Neural cell (in vitro differentiated cells): ENCODE results near the gene ARL6IP4. TPM values are rescaled to one million over a fixed set of nuclear protein-coding genes. Genes with fewer than 3 reads are reported as not detected.

Experiments
- H2AFZ ChIP-seq: fragments of 200-600, 300-800 bp; sonication (generic), shearing (Covaris generic); 2 replicates; pipeline ENCODE4 v1.6.0; 2014; ENCODE audit warnings: low read depth, mild to moderate bottlenecking, antibody characterized with exemption, low read length, moderate library complexity
- H3F3A ChIP-seq: fragments of 200-600 bp; shearing (Covaris generic); 2 replicates; pipeline ENCODE4 v1.6.1; 2016; ENCODE audit warnings: mild to moderate bottlenecking, moderate library complexity, mixed read lengths, antibody characterized with exemption, low read length; ENCODE audit not compliant: insufficient read depth, poor library complexity, severe bottlenecking
- H3K27ac ChIP-seq: fragments of 200-600, 300-800 bp; sonication (generic), shearing (Covaris generic); 2 replicates; pipeline ENCODE4 v1.5.1; 2014; ENCODE audit warnings: mild to moderate bottlenecking, low read length, moderate library complexity
- H3K27me3 ChIP-seq: fragments of 300-800, 200-600 bp; sonication (generic), shearing (Covaris generic); 2 replicates; pipeline ENCODE4 v1.6.0; 2014; ENCODE audit warnings: mild to moderate bottlenecking, low read depth, low read length, moderate library complexity; ENCODE audit not compliant: insufficient read depth
- H3K36me3 ChIP-seq: fragments of 300-800, 200-600 bp; sonication (generic), shearing (Covaris generic); 2 replicates; pipeline ENCODE4 v1.5.1; 2014; ENCODE audit warnings: mild to moderate bottlenecking, antibody characterized with exemption, low read length, moderate library complexity; ENCODE audit not compliant: insufficient read depth
- H3K4me2 ChIP-seq: fragments of 300-800, 200-600 bp; sonication (generic), shearing (Covaris generic); 2 replicates; pipeline ENCODE4 v1.6.0; 2014; ENCODE audit warnings: mild to moderate bottlenecking, low read length
- H3K4me3 ChIP-seq: fragments of 300-800, 200-600 bp; sonication (generic), shearing (Covaris generic); 2 replicates; pipeline ENCODE4 v1.5.1; 2014; ENCODE audit warnings: mild to moderate bottlenecking, low read length, moderate library complexity
- H3K79me2 ChIP-seq: fragments of 200-600 bp; shearing (Covaris generic); replicated peaks from 2 replicates; pipeline ENCODE4 v1.6.0; 2014; ENCODE audit warnings: mild to moderate bottlenecking, low read length, moderate library complexity; ENCODE audit not compliant: insufficient read depth
- H3K9ac ChIP-seq: fragments of 300-800, 200-600 bp; sonication (generic), shearing (Covaris generic); 2 replicates; pipeline ENCODE4 v1.6.1; 2016; ENCODE audit warnings: mild to moderate bottlenecking, low read length, mixed read lengths
- H3K9me2 ChIP-seq: fragments of 200-600 bp; shearing (Covaris generic); 2 replicates; pipeline ENCODE4 v1.6.1; 2016; ENCODE audit warnings: mild to moderate bottlenecking, low read length, mixed read lengths; ENCODE audit not compliant: insufficient read depth
- H3K9me3 ChIP-seq: fragments of 200-600, 300-800 bp; sonication (generic), shearing (Covaris generic); 2 replicates; pipeline ENCODE4 v1.6.1; 2016; ENCODE audit warnings: mild to moderate bottlenecking, mixed run types, low read length, moderate library complexity, mixed read lengths
- H4K20me1 ChIP-seq: fragments of 200-600 bp; shearing (Covaris generic); 2 replicates; pipeline ENCODE4 v1.6.1; 2016; ENCODE audit warnings: mild to moderate bottlenecking, mixed run types; ENCODE audit not compliant: insufficient read depth
- CTCF ChIP-seq: fragments of 450-650 bp; IDR thresholded peaks from 2 replicates; pipeline ENCODE4 v1.5.1; 2014; ENCODE audit warnings: antibody characterized with exemption, mild to moderate bottlenecking, moderate library complexity; ENCODE audit not compliant: poor library complexity, severe bottlenecking
- EP300 ChIP-seq: fragments of 450-650 bp; conservative IDR thresholded peaks from 2 replicates; pipeline ENCODE4 v1.6.1; 2014; ENCODE audit warnings: antibody characterized with exemption, mild to moderate bottlenecking, moderate library complexity; ENCODE audit not compliant: poor library complexity, severe bottlenecking
- EZH2 ChIP-seq: fragments of 200-600, 300-800 bp; shearing (Covaris generic), sonication (generic); IDR thresholded peaks from 2 replicates; pipeline ENCODE4 v1.6.1; 2014; ENCODE audit warnings: antibody characterized with exemption, low read length, borderline replicate concordance, mild to moderate bottlenecking; ENCODE audit not compliant: insufficient read depth, poor library complexity, severe bottlenecking
- MXI1 ChIP-seq: fragments of 450-650 bp; conservative IDR thresholded peaks from 2 replicates; pipeline ENCODE4 v1.6.1; 2014; ENCODE audit warnings: antibody characterized with exemption, mild to moderate bottlenecking; ENCODE audit not compliant: poor library complexity, severe bottlenecking
- POLR2AphosphoS5 ChIP-seq: IDR thresholded peaks from 2 replicates; pipeline ENCODE4 v1.6.1; 2012
- RAD21 ChIP-seq: fragments of 450-650 bp; conservative IDR thresholded peaks from 2 replicates; pipeline ENCODE4 v1.6.1; 2014; ENCODE audit warnings: antibody characterized with exemption, mild to moderate bottlenecking, moderate library complexity
- REST ChIP-seq: IDR thresholded peaks from 2 replicates; pipeline ENCODE4 v1.6.1; 2012; ENCODE audit warnings: borderline replicate concordance
- SMC3 ChIP-seq: fragments of 450-650 bp; conservative IDR thresholded peaks from 2 replicates; pipeline ENCODE4 v1.6.1; 2014; ENCODE audit warnings: antibody characterized with exemption, mild to moderate bottlenecking, moderate library complexity; ENCODE audit not compliant: poor library complexity
- TAF1 ChIP-seq: IDR thresholded peaks from 2 replicates; pipeline ENCODE4 v1.6.1; 2012; ENCODE audit warnings: low read depth
- polyA plus RNA-seq: library from polyadenylated mRNA; depleted of rRNA; stranded (reverse); fragments of >200 nt; gene quantifications from 2 replicates; pipeline ENCODE4 v1.2.3, GENCODE V29; 2014

ARL6IP4 gene
- polyA plus RNA-seq, 1 donor from 2014 or later, result 190 TPM

GRCh38 chr12:122988612-122989212 is 8.2 kb downstream of the ARL6IP4 start:
- H3K79me2 ChIP-seq, result no peaks in the 10 kb centered on the region
- H3K36me3 ChIP-seq, result no peaks in the 10 kb centered on the region
- H3K4me2 ChIP-seq, result no peak overlapping the region

GRCh38 chr12:122989225-122989839 is 8.9 kb downstream of the ARL6IP4 start:
- Histone ChIP-seq H3K79me2 (no peaks in the 10 kb centered on the region), H4K20me1 (no peaks in the 10 kb centered on the region), H3K9me3 (no peaks in the 10 kb centered on the region), H3K9me2 (no peaks in the 10 kb centered on the region), H2AFZ (no peak overlapping the region), H3K36me3 (no peaks in the 10 kb centered on the region), H3K4me2 (no peak overlapping the region), H3K27ac (no peak overlapping the region), H3K27me3 (no peaks in the 10 kb centered on the region), H3K4me3 (no peak overlapping the region), H3K9ac (no peak overlapping the region), H3F3A (no peaks in the 10 kb centered on the region)
- no peak for TF ChIP-seq SMC3
- TF ChIP-seq POLR2AphosphoS5, result no peak
- no peak for TF ChIP-seq CTCF
- no peak for TF ChIP-seq MXI1
- TF ChIP-seq REST, result no peak

More at GRCh38 chr12:122988612-122989212, 8.2 kb downstream of the ARL6IP4 start:
- Histone ChIP-seq H3K9ac (no peak overlapping the region), H3F3A (no peaks in the 10 kb centered on the region), H3K4me3 (no peak overlapping the region), H4K20me1 (no peaks in the 10 kb centered on the region), H3K9me2 (no peaks in the 10 kb centered on the region), H2AFZ (no peak overlapping the region), H3K27me3 (no peaks in the 10 kb centered on the region), H3K27ac (no peak overlapping the region), H3K9me3 (no peaks in the 10 kb centered on the region)
- no peak for TF ChIP-seq EP300
- no peak for TF ChIP-seq POLR2AphosphoS5
- no peak for TF ChIP-seq REST
- TF ChIP-seq TAF1, result no peak
- TF ChIP-seq RAD21, result no peak
- no peak for TF ChIP-seq MXI1
- TF ChIP-seq CTCF, result no peak
- TF ChIP-seq SMC3, result no peak
- no peak for TF ChIP-seq EZH2
